NK-92 treated with Interleukin-12 subunit alpha and Interleukin-12 subunit beta, amount 100 ng/mL, for 24 hours (cell line): ENCODE results near the gene RIC1.
"Not testable (repeated sequence)": the region's sequence is repeated elsewhere in the genome, so short reads cannot be mapped to it uniquely, and the experiment has no call there.

Experiments
- DNase-seq: peaks from one replicate; lab custom pipeline; 2025; lab: John Stamatoyannopoulos, UW

RIC1 gene

GRCh38 chr9:5671711-5672353, 42.9 kb downstream of the RIC1 start:
- DNase-seq, result no peak

GRCh38 chr9:5675046-5675445, 46.1 kb downstream of the RIC1 start:
- DNase-seq, result not testable (repeated sequence)

GRCh38 chr9:5683591-5683990, 54.7 kb downstream of the RIC1 start:
- not testable (repeated sequence) for DNase-seq

GRCh38 chr9:5684101-5684500, 55.2 kb downstream of the RIC1 start:
- no peak for DNase-seq

GRCh38 chr9:5688109-5688508, 59.2 kb downstream of the RIC1 start:
- no peak for DNase-seq

GRCh38 chr9:5690278-5690677, 61.4 kb downstream of the RIC1 start:
- no peak for DNase-seq

- no peak for DNase-seq
Measured at GRCh38 chr9:5695860-5696259, 67.0 kb downstream of the RIC1 start.

GRCh38 chr9:5696884-5697283, 68.0 kb downstream of the RIC1 start:
- no peak for DNase-seq

- no peak for DNase-seq
Measured at GRCh38 chr9:5698004-5698403, 69.1 kb downstream of the RIC1 start.

- DNase-seq, result no peak
Measured at GRCh38 chr9:5698810-5699556, 70.1 kb downstream of the RIC1 start.

- DNase-seq, result no peak
Measured at GRCh38 chr9:5708414-5708813, 79.5 kb downstream of the RIC1 start.

- DNase-seq, result no peak
Measured at GRCh38 chr9:5712651-5713390, 83.9 kb downstream of the RIC1 start.

- no peak for DNase-seq
Measured at GRCh38 chr9:5714501-5715401, 85.8 kb downstream of the RIC1 start.

GRCh38 chr9:5715548-5716127, 86.7 kb downstream of the RIC1 start:
- no peak for DNase-seq

- not testable (repeated sequence) for DNase-seq
Measured at GRCh38 chr9:5717434-5717833, 88.5 kb downstream of the RIC1 start.

GRCh38 chr9:5718296-5719032, 89.6 kb downstream of the RIC1 start:
- DNase-seq, result no peak

GRCh38 chr9:5719100-5719926, 90.4 kb downstream of the RIC1 start:
- no peak for DNase-seq

- DNase-seq, result no peak
Measured at GRCh38 chr9:5720151-5720550, 91.2 kb downstream of the RIC1 start.

- DNase-seq, result no peak
Measured at GRCh38 chr9:5721279-5722087, 92.6 kb downstream of the RIC1 start.
